Measurements from ENCODE around the gene SPATA1.

DNA sequence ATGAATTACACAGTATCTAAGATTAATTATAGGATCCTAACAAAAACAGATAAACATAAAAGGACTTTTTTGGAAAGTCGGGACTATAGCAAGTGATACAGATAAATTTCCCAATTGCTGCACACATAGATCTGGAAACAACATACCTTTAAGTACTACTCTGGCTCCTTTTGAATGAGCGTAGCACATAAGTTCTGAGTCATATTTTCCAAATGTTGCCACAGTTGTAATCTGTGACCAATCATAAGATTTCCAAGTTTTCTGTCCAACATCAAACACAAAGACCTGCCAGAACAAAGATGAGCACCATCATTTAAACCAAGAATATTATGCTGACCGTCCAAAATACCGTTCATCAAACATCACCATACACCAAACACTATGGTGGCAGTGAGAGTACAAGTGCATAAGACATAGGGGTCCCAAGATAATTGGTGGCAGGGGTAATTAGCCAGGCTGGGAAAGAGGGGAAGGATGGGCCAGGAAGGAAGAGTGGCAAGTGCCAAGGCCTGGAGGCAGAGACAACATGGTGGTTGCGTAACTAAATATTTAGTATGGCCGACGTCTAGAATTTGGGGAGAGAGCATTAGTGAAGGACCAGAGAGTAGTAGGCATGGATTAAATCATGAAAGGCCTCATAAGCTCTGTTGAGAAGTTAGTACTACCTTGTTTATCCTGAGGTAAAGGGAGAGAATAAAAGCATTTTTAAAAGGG, 64.4 kb downstream of the SPATA1 start:
- TF ChIP-seq, protein P1, sequence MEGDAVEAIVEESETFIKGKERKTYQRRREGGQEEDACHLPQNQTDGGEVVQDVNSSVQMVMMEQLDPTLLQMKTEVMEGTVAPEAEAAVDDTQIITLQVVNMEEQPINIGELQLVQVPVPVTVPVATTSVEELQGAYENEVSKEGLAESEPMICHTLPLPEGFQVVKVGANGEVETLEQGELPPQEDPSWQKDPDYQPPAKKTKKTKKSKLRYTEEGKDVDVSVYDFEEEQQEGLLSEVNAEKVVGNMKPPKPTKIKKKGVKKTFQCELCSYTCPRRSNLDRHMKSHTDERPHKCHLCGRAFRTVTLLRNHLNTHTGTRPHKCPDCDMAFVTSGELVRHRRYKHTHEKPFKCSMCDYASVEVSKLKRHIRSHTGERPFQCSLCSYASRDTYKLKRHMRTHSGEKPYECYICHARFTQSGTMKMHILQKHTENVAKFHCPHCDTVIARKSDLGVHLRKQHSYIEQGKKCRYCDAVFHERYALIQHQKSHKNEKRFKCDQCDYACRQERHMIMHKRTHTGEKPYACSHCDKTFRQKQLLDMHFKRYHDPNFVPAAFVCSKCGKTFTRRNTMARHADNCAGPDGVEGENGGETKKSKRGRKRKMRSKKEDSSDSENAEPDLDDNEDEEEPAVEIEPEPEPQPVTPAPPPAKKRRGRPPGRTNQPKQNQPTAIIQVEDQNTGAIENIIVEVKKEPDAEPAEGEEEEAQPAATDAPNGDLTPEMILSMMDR (IDR thresholded peaks at IDR 0.05) = no peak
- TF ChIP-seq POLR2A (IDR thresholded peaks at IDR 0.05) = no peak

Measured in lower leg skin (tissue), 3 donors.